ENCODE data around the gene SRSF4.

DNA sequence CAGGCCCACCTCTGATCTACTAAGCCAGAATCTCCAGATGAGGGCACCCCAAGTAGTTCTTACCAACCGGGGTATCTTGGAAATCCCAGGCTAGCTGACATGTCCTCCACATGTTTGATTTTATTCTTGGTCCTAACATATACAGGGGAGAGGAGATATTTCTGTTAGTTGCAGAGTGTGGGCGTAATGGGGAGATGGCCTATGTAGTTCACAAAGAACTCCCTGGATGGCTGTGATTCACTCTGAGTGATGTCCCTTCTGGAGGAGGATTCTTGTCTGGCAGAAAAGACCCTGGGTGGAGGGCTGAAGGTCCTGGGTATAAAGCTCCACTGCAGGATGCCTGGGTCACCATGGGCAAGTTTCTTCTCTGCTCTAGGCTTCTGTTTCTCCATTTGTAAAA, 35.9 kb upstream of the SRSF4 start:
- TF ChIP-seq, protein P1, sequence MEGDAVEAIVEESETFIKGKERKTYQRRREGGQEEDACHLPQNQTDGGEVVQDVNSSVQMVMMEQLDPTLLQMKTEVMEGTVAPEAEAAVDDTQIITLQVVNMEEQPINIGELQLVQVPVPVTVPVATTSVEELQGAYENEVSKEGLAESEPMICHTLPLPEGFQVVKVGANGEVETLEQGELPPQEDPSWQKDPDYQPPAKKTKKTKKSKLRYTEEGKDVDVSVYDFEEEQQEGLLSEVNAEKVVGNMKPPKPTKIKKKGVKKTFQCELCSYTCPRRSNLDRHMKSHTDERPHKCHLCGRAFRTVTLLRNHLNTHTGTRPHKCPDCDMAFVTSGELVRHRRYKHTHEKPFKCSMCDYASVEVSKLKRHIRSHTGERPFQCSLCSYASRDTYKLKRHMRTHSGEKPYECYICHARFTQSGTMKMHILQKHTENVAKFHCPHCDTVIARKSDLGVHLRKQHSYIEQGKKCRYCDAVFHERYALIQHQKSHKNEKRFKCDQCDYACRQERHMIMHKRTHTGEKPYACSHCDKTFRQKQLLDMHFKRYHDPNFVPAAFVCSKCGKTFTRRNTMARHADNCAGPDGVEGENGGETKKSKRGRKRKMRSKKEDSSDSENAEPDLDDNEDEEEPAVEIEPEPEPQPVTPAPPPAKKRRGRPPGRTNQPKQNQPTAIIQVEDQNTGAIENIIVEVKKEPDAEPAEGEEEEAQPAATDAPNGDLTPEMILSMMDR (IDR thresholded peaks at IDR 0.05), result no peak
- no peak for TF ChIP-seq EZH2 (IDR thresholded peaks at IDR 0.05; ENCODE audit: borderline replicate concordance, insufficient read depth, low read depth, low read length, poor library complexity, severe bottlenecking)
